ENCODE measurements around the gene ZNF256. TPM values are rescaled to one million over a fixed set of nuclear protein-coding genes. Genes with fewer than 3 reads are reported as not detected.
"Not testable (repeated sequence)": the region's sequence is repeated elsewhere in the genome, so short reads cannot be mapped to it uniquely, and the experiment has no call there.

The ZNF256 gene
- total RNA-seq, 1 donor from 2014 or later, result 5.1 TPM

DNA sequence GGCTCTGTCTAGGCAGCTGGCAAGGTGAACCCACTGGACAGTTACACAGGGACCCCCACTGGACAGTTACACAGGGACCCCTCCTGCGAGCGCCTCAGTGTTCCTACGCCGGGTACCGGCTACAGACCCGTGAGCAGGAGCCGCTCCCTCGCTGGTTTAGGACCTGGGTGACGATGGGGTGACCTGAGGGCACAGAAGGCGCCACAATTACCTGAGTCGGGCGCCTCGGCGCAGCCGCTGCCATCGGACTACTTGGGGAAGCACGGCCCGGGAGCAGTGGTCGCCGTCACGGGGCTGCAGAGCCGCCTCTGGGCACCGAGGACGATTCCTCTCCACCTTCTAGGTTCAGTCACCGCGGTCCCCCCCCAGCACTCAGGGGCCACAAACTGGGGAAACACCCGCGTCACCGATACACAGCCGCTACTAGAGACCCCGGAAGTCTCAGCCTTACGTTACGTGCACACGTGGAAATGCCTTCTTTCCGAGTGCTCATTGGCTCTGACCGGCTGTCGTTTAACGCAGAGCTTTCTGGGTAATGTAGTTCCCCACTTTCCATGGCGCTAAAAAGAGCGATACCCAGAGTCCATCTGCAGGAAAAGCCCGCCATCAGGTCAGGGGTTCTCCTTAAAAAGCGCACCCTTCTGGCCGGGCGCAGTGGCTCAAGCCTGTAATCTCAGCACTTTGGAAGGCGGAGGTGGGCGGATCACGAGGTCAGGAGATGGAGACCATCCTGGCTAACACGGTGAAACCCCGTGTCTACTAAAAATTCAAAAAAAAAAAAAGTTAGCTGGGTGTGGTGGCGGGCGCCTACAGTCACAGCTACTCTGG lies 31.1 kb downstream of the ZNF256 start, which contains the start of gene ZNF417:
TSS of gene ZNF417 (minus strand) at position 425 of the 828 bp plus-strand sequence. CDS start at position 244, 181 bp downstream.
- not testable (repeated sequence) for H3K27me3 Mint-ChIP-seq (ENCODE audit: low read depth); DNase-seq (ENCODE audit: low spot score)
- peaks cover 28% of the 10 kb centered on the region for H3K4me1 Mint-ChIP-seq (ENCODE audit: low read depth)
- peak within 1 kb of the TSS; percentile 95 for H3K4me3 Mint-ChIP-seq (ENCODE audit: unreplicated experiment)
- H3K9me3 Mint-ChIP-seq (ENCODE audit: low read depth), result peaks cover 23% of the 10 kb centered on the region
- H3K36me3 Mint-ChIP-seq (ENCODE audit: low read depth), result peaks cover 42% of the 10 kb centered on the region
- H3K27ac Mint-ChIP-seq (ENCODE audit: unreplicated experiment), result peak within 1 kb of the TSS; percentile 94
- TF ChIP-seq, protein P1, sequence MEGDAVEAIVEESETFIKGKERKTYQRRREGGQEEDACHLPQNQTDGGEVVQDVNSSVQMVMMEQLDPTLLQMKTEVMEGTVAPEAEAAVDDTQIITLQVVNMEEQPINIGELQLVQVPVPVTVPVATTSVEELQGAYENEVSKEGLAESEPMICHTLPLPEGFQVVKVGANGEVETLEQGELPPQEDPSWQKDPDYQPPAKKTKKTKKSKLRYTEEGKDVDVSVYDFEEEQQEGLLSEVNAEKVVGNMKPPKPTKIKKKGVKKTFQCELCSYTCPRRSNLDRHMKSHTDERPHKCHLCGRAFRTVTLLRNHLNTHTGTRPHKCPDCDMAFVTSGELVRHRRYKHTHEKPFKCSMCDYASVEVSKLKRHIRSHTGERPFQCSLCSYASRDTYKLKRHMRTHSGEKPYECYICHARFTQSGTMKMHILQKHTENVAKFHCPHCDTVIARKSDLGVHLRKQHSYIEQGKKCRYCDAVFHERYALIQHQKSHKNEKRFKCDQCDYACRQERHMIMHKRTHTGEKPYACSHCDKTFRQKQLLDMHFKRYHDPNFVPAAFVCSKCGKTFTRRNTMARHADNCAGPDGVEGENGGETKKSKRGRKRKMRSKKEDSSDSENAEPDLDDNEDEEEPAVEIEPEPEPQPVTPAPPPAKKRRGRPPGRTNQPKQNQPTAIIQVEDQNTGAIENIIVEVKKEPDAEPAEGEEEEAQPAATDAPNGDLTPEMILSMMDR (IDR thresholded peaks at IDR 0.05), result peak; percentile 58

DNA sequence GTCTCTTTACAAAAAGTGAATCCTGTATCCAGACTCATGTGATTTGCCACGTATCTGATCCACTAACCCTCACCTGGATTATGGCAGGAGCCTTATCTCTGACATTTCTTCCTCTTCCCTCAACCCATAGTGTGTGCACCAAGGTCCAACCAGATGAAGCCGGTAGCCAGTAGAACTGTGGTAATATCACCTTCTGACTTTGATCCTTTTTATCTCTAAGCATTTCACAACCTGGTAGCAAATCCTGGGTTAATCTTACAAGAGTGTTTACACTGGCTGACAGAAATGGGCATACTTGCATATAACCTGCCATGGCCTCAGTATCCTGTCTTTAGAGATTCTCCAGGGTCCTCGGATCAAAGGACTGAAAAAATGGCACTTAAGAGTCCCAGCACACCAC lies 33.0 kb downstream of the ZNF256 start:
- H3K27me3 Mint-ChIP-seq (ENCODE audit: low read depth), result no peaks in the 10 kb centered on the region
- peaks cover 27% of the 10 kb centered on the region for H3K9me3 Mint-ChIP-seq (ENCODE audit: low read depth)
- H3K36me3 Mint-ChIP-seq (ENCODE audit: low read depth), result peaks cover 44% of the 10 kb centered on the region
- peak overlapping the region; percentile 95 for H3K4me3 Mint-ChIP-seq (ENCODE audit: unreplicated experiment)
- no peak for DNase-seq (ENCODE audit: low spot score)
- TF ChIP-seq, protein P1 (IDR thresholded peaks at IDR 0.05), result no peak
- no peak overlapping the region for H3K27ac Mint-ChIP-seq (ENCODE audit: unreplicated experiment)
- peaks cover 28% of the 10 kb centered on the region for H3K4me1 Mint-ChIP-seq (ENCODE audit: low read depth)

DNA sequence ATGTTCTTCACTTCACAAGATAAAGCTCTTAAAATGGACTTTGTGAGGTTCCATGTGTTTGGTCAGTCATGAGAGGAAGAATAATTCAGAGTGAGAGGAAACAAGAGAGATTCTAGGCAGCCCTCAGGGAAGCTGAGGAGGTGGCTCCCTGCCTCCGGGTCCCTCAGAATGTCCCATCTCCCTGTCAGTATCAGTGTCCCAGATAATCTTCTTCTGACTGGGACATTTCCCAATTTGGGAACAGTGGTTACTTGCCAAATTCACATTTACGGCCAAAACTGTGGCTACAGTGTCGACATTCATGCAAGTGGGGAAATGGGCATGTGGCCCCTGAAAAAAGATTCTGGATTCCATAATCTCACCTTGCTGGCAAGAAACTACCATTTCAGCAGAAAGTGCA lies 40.1 kb downstream of the ZNF256 start:
- Mint-ChIP-seq H3K4me1 (ENCODE audit: low read depth) (peaks cover 4% of the 10 kb centered on the region), H3K36me3 (ENCODE audit: low read depth) (peaks cover 52% of the 10 kb centered on the region), H3K9me3 (ENCODE audit: low read depth) (peaks cover 28% of the 10 kb centered on the region), H3K4me3 (ENCODE audit: unreplicated experiment) (no peak overlapping the region), H3K27me3 (ENCODE audit: low read depth) (no peaks in the 10 kb centered on the region), H3K27ac (ENCODE audit: unreplicated experiment) (no peak overlapping the region)
- TF ChIP-seq, protein P1 (IDR thresholded peaks at IDR 0.05), result no peak
- DNase-seq (ENCODE audit: low spot score), result no peak

DNA sequence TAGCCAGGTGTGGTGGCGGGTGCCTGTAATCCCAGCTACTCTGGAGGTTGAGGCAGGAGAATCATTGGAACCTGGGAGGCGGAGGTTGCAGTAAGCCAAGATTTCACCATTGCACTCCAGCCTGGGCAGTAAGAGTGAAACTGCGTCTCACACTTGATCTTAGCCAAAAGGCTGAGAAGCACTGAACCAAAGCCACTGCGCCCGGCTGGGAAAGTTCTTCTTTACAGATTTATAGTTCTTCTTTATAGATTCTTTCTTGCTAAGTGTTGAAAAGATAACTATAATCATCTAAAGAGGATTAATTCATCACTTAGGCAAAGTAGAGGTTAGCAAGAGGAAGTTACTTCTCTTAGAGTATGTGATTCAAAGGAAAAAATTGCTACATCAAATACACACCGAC lies 42.2 kb downstream of the ZNF256 start:
- H3K4me3 Mint-ChIP-seq (ENCODE audit: unreplicated experiment), result no peak overlapping the region
- H3K27ac Mint-ChIP-seq (ENCODE audit: unreplicated experiment), result no peak overlapping the region
- H3K9me3 Mint-ChIP-seq (ENCODE audit: low read depth), result peaks cover 14% of the 10 kb centered on the region
- TF ChIP-seq, protein P1 (IDR thresholded peaks at IDR 0.05), result no peak
- peaks cover 34% of the 10 kb centered on the region for H3K36me3 Mint-ChIP-seq (ENCODE audit: low read depth)
- DNase-seq (ENCODE audit: low spot score), result no peak
- H3K27me3 Mint-ChIP-seq (ENCODE audit: low read depth), result no peaks in the 10 kb centered on the region
- H3K4me1 Mint-ChIP-seq (ENCODE audit: low read depth), result peaks cover 4% of the 10 kb centered on the region

DNA sequence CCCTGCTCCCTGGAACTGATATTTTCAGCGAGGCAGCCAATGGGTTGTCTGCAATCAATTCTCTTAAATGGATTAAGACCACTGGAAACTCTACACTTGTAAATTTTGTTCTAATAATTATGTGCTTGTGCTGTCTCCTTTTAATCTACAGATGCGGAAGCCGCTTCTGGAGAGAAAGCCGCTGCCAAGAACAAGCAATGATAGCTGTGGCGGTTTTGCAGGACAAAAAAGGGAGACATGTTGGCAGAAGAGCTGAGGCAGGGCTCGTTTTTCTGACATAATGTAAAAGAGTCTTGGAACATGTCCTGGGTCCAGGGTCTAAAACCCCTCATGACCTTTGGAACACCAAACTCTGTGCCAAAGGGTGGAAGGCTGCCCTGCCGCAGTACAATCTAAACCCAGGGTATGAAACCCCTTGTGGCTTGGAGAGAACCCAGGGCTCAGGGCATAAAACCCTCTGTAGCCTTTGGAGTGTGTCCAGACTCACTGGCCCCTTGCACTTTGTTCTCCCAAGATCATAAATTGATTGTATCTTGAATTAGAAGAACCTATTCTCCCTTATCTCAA lies 43.8 kb downstream of the ZNF256 start:
- H3K27ac Mint-ChIP-seq (ENCODE audit: unreplicated experiment), result no peak overlapping the region
- no peak overlapping the region for H3K4me3 Mint-ChIP-seq (ENCODE audit: unreplicated experiment)
- H3K27me3 Mint-ChIP-seq (ENCODE audit: low read depth), result no peaks in the 10 kb centered on the region
- TF ChIP-seq, protein P1 (IDR thresholded peaks at IDR 0.05), result peak; percentile 33
- peaks cover 9% of the 10 kb centered on the region for H3K9me3 Mint-ChIP-seq (ENCODE audit: low read depth)
- H3K4me1 Mint-ChIP-seq (ENCODE audit: low read depth), result peaks cover 4% of the 10 kb centered on the region
- no peak for DNase-seq (ENCODE audit: low spot score)
- H3K36me3 Mint-ChIP-seq (ENCODE audit: low read depth), result peaks cover 25% of the 10 kb centered on the region

Data from chondrocyte (in vitro differentiated cells).